Trophoblast cell (in vitro differentiated cells and primary cell): ENCODE measurements around the gene KAT6B.
A peak's percentile ranks its signal among the peaks of the same experiment; 100 is the strongest.

Experiments
- DNase-seq, 2 donors: peaks; one replicate each; pipeline ENCODE4 v3.0.0-alpha.2; 2016
- H2AFZ ChIP-seq: 2 replicates; pipeline ENCODE4 v1.6.1; 2013; ENCODE audit warnings: low read length, moderate library complexity, mild to moderate bottlenecking; ENCODE audit not compliant: insufficient read depth, poor library complexity
- H2AK5ac ChIP-seq: 2 replicates; pipeline ENCODE4 v1.6.1; 2013; ENCODE audit warnings: mild to moderate bottlenecking, low read length
- H2BK120ac ChIP-seq: 2 replicates; pipeline ENCODE4 v1.6.1; 2013; ENCODE audit warnings: low read length, mild to moderate bottlenecking, moderate library complexity; ENCODE audit not compliant: insufficient read depth, poor library complexity
- H2BK12ac ChIP-seq: 2 replicates; pipeline ENCODE4 v1.6.1; 2013; ENCODE audit warnings: mild to moderate bottlenecking, low read length, moderate library complexity
- H2BK5ac ChIP-seq: 2 replicates; pipeline ENCODE4 v1.6.1; 2013; ENCODE audit warnings: low read length, low read depth, moderate library complexity, mild to moderate bottlenecking; ENCODE audit not compliant: poor library complexity
- H3K14ac ChIP-seq: 2 replicates; pipeline ENCODE4 v1.6.1; 2013; ENCODE audit warnings: mild to moderate bottlenecking, low read length
- H3K18ac ChIP-seq: 2 replicates; pipeline ENCODE4 v1.6.1; 2013; ENCODE audit warnings: mild to moderate bottlenecking, low read length
- H3K23ac ChIP-seq: 2 replicates; pipeline ENCODE4 v1.6.1; 2013; ENCODE audit warnings: low read length
- H3K27ac ChIP-seq: 2 replicates; pipeline ENCODE4 v1.5.1; 2013; ENCODE audit warnings: low read depth, mild to moderate bottlenecking, inconsistent platforms, low read length, moderate library complexity
- H3K27me3 ChIP-seq: 2 replicates; pipeline ENCODE4 v1.6.1; 2013; ENCODE audit warnings: inconsistent platforms, mild to moderate bottlenecking, low read length, moderate library complexity; ENCODE audit not compliant: insufficient read depth
- H3K36me3 ChIP-seq, 2 experiments: 1 replicate in 1 of 2; 2 replicates in 1 of 2; pipeline ENCODE4 v1.6.1; 2013; ENCODE audit warnings: low read length in 2 of 2, mild to moderate bottlenecking in 2 of 2, moderate library complexity in 1 of 2; ENCODE audit not compliant: insufficient read depth in 2 of 2, control insufficient read depth in 1 of 2
- H3K4ac ChIP-seq: 2 replicates; pipeline ENCODE4 v1.6.1; 2013; ENCODE audit warnings: low read depth, mild to moderate bottlenecking, low read length, moderate library complexity
- H3K4me1 ChIP-seq, 2 experiments: 1 replicate in 1 of 2; 2 replicates in 1 of 2; pipeline ENCODE4 v1.6.1; 2013; ENCODE audit warnings: low read length in 2 of 2, mild to moderate bottlenecking in 2 of 2, moderate library complexity in 1 of 2; ENCODE audit not compliant: insufficient read depth in 2 of 2, control insufficient read depth in 1 of 2
- H3K4me2 ChIP-seq: 2 replicates; pipeline ENCODE4 v1.6.1; 2013; ENCODE audit warnings: inconsistent platforms, mild to moderate bottlenecking, low read length, moderate library complexity
- H3K4me3 ChIP-seq: 2 replicates; pipeline ENCODE4 v1.5.1; 2013; ENCODE audit warnings: mild to moderate bottlenecking, low read depth, low read length, inconsistent platforms
- H3K79me1 ChIP-seq: one replicate; pipeline ENCODE4 v1.6.1; 2013; ENCODE audit warnings: low read length
- H3K79me2 ChIP-seq: 2 replicates; pipeline ENCODE4 v1.6.1; 2013; ENCODE audit warnings: low read length, mild to moderate bottlenecking; ENCODE audit not compliant: control insufficient read depth, insufficient read depth, poor library complexity
- H3K9ac ChIP-seq: 2 replicates; pipeline ENCODE4 v1.6.1; 2013; ENCODE audit warnings: mild to moderate bottlenecking, low read length
- H3K9me3 ChIP-seq: 2 replicates; pipeline ENCODE4 v1.6.1; 2013; ENCODE audit warnings: low read depth, mild to moderate bottlenecking, control low read depth, inconsistent platforms, low read length; ENCODE audit not compliant: insufficient read depth
- H4K12ac ChIP-seq: 2 replicates; pipeline ENCODE4 v1.6.1; 2013; ENCODE audit warnings: low read depth, mild to moderate bottlenecking, low read length, moderate library complexity
- H4K8ac ChIP-seq: 2 replicates; pipeline ENCODE4 v1.6.1; 2013; ENCODE audit warnings: low read depth, mild to moderate bottlenecking, low read length, moderate library complexity
- H4K91ac ChIP-seq: one replicate; pipeline ENCODE4 v1.6.1; 2013; ENCODE audit warnings: low read depth, mild to moderate bottlenecking, low read length, moderate library complexity
- WGBS: extraction: QIAGEN DNeasy Blood & Tissue Kit; methylation state at CpG from one replicate; pipeline ENCODE4 v1.1.7; 2013; ENCODE audit warnings: missing lambda C conversion rate; ENCODE audit not compliant: insufficient read length, insufficient coverage; ENCODE audit errors: extremely low coverage; 5-methylcytosine and 5-hydroxymethylcytosine counted together

Gene KAT6B

DNA sequence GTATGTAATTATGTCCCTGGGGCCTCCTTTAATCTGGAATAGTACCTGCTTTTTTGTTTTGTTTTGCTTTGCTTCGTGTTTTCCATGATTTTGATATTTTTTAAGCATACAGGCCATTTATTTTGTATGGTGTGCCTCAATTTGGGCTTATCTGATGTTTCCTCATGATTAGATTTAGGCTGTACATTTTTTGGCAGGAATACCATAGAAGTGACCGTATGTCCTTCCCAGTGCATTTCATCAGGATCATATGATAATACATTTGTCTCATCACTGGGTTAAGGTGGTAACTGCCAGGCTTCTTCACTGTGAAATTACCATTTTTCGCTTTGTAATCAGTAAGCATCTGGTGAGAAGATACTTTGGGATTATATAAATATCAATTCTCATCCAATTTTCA lies 167.2 kb downstream of the KAT6B start:
- Histone ChIP-seq H3K4ac (no peak overlapping the region), H4K8ac (no peak overlapping the region), H3K18ac (no peak overlapping the region), H3K79me2 (no peaks in the 10 kb centered on the region), H3K36me3 (no peaks in the 10 kb centered on the region), H3K79me1 (no peaks in the 10 kb centered on the region), H3K9me3 (no peaks in the 10 kb centered on the region), H4K12ac (no peak overlapping the region), H3K9ac (no peak overlapping the region), H3K27me3 (no peaks in the 10 kb centered on the region), H4K91ac (no peak overlapping the region), H3K23ac (no peak overlapping the region), H2BK120ac (no peak overlapping the region), H3K14ac (no peak overlapping the region), H3K4me3 (no peak overlapping the region), H2BK12ac (no peak overlapping the region), H3K4me2 (no peak overlapping the region), H2BK5ac (no peak overlapping the region), H2AFZ (no peak overlapping the region), H2AK5ac (no peak overlapping the region), H3K4me1 (no peaks in the 10 kb centered on the region), H3K27ac (no peak overlapping the region)
- no CpG with 5 or more reads among the region's 3 CpGs for WGBS
- no peak for DNase-seq

GRCh38 chr10:74994854-74995253 lies 168.5 kb downstream of the KAT6B start:
- Histone ChIP-seq H3K4me2 (no peak overlapping the region), H3K79me1 (no peaks in the 10 kb centered on the region), H3K14ac (no peak overlapping the region), H2AK5ac (no peak overlapping the region), H4K12ac (no peak overlapping the region), H3K27ac (no peak overlapping the region), H3K27me3 (no peaks in the 10 kb centered on the region), H3K23ac (no peak overlapping the region), H3K4me3 (no peak overlapping the region), H4K91ac (no peak overlapping the region), H3K79me2 (no peaks in the 10 kb centered on the region), H3K9ac (peak overlapping the region; percentile 16), H4K8ac (no peak overlapping the region), H3K4ac (no peak overlapping the region), H3K36me3 (no peaks in the 10 kb centered on the region), H2BK5ac (no peak overlapping the region), H2BK120ac (no peak overlapping the region), H3K4me1 (no peaks in the 10 kb centered on the region), H3K18ac (no peak overlapping the region), H2AFZ (no peak overlapping the region), H3K9me3 (no peaks in the 10 kb centered on the region), H2BK12ac (no peak overlapping the region)
- no CpG with 5 or more reads among the region's 3 CpGs for WGBS
- no peak for DNase-seq

GRCh38 chr10:74995806-74996205 lies 169.4 kb downstream of the KAT6B start:
- no peak overlapping the region for H4K12ac ChIP-seq
- no peak overlapping the region for H3K4me2 ChIP-seq
- no peak overlapping the region for H2BK5ac ChIP-seq
- H3K4ac ChIP-seq: no peak overlapping the region
- H2AFZ ChIP-seq: no peak overlapping the region
- no peak overlapping the region for H2AK5ac ChIP-seq
- no peaks in the 10 kb centered on the region for H3K4me1 ChIP-seq
- no peaks in the 10 kb centered on the region for H3K36me3 ChIP-seq
- no peak overlapping the region for H3K4me3 ChIP-seq
- no peak overlapping the region for H2BK12ac ChIP-seq
- H3K27ac ChIP-seq: no peak overlapping the region
- no CpG with 5 or more reads among the region's 4 CpGs for WGBS
- no peak overlapping the region for H2BK120ac ChIP-seq
- no peaks in the 10 kb centered on the region for H3K9me3 ChIP-seq
- H3K27me3 ChIP-seq: no peaks in the 10 kb centered on the region
- H4K8ac ChIP-seq: no peak overlapping the region
- DNase-seq: no peak
- H3K9ac ChIP-seq: no peak overlapping the region
- no peaks in the 10 kb centered on the region for H3K79me1 ChIP-seq
- H4K91ac ChIP-seq: no peak overlapping the region
- H3K14ac ChIP-seq: no peak overlapping the region
- no peak overlapping the region for H3K18ac ChIP-seq
- H3K23ac ChIP-seq: no peak overlapping the region
- H3K79me2 ChIP-seq: no peaks in the 10 kb centered on the region

- DNase-seq: no peak
- WGBS: 100% methylated on average over 1 of the region's 4 CpGs
- no peak overlapping the region for H2AK5ac ChIP-seq
- H2BK120ac ChIP-seq: no peak overlapping the region
- no peak overlapping the region for H3K9ac ChIP-seq
- no peak overlapping the region for H4K8ac ChIP-seq
- H4K91ac ChIP-seq: no peak overlapping the region
- H3K18ac ChIP-seq: no peak overlapping the region
- no peak overlapping the region for H3K23ac ChIP-seq
- H2BK5ac ChIP-seq: no peak overlapping the region
- no peak overlapping the region for H2AFZ ChIP-seq
- no peaks in the 10 kb centered on the region for H3K79me2 ChIP-seq
- H3K36me3 ChIP-seq: no peaks in the 10 kb centered on the region
- no peak overlapping the region for H3K4ac ChIP-seq
- no peak overlapping the region for H2BK12ac ChIP-seq
- no peaks in the 10 kb centered on the region for H3K79me1 ChIP-seq
- H3K14ac ChIP-seq: no peak overlapping the region
- no peak overlapping the region for H3K4me2 ChIP-seq
- no peaks in the 10 kb centered on the region for H3K4me1 ChIP-seq
- no peaks in the 10 kb centered on the region for H3K27me3 ChIP-seq
- H3K4me3 ChIP-seq: no peak overlapping the region
- H3K9me3 ChIP-seq: peaks cover 2% of the 10 kb centered on the region
- no peak overlapping the region for H3K27ac ChIP-seq
- no peak overlapping the region for H4K12ac ChIP-seq
Measured at GRCh38 chr10:74997163-74997562, 170.8 kb downstream of the KAT6B start.
